Lower leg skin (tissue), 3 donors: ENCODE results near the gene KHDRBS2.

Experiments
- CTCF ChIP-seq, 3 donors: fragments of 450-650 bp; IDR thresholded peaks; one replicate each; pipeline ENCODE4 v1.5.1; 2016; ENCODE audit warnings: antibody characterized with exemption in 3 of 3, mild to moderate bottlenecking in 3 of 3, moderate library complexity in 2 of 3
- POLR2A ChIP-seq, 2 donors: fragments of 450-650 bp; IDR thresholded peaks; one replicate each; pipeline ENCODE4 v1.6.1; 2016 to 2017; ENCODE audit warnings: antibody characterized with exemption in 2 of 2, mild to moderate bottlenecking in 1 of 2, moderate library complexity in 1 of 2

GRCh38 chr6:61909486-61909885 lies 376.5 kb downstream of the KHDRBS2 start:
- no peak for TF ChIP-seq CTCF (IDR thresholded peaks at IDR 0.05)
- no peak for TF ChIP-seq POLR2A (IDR thresholded peaks at IDR 0.05)
